CD4-positive, alpha-beta memory T cell (primary cell): ENCODE results near the gene IL4I1. TPM values are rescaled to one million over a fixed set of nuclear protein-coding genes. Genes with fewer than 3 reads are reported as not detected.
A peak's percentile ranks its signal among the peaks of the same experiment; 100 is the strongest.

Experiments
- CTCF ChIA-PET: fragments of 350-600 bp; sonication (Branson Sonifier 250); formaldehyde crosslinking; loops from one replicate; lab custom pipeline; 2021; ENCODE audit warnings: inconsistent platforms; ENCODE audit not compliant: partially characterized antibody; lab: Charles Lee
- POLR2A ChIA-PET: fragments of 350-600 bp; sonication (Branson Sonifier 250); formaldehyde crosslinking; loops from one replicate; lab custom pipeline; 2021; ENCODE audit not compliant: partially characterized antibody; lab: Charles Lee
- DNase-seq, 5 donors: peaks; one replicate each; pipeline versions ENCODE4 v3.0.0 to v3.0.0-alpha.2; 2020 to 2022; ENCODE audit warnings: mixed read lengths in 1 of 5
- H3K27ac ChIP-seq: one replicate; pipeline ENCODE4 v1.7.0; 2013; ENCODE audit warnings: low read depth, low read length
- H3K27me3 ChIP-seq: 2 replicates; pipeline ENCODE4 v1.7.0; 2013; ENCODE audit warnings: mild to moderate bottlenecking, low read length, moderate library complexity; ENCODE audit not compliant: insufficient read depth
- H3K36me3 ChIP-seq: 2 replicates; pipeline ENCODE4 v1.7.0; 2013; ENCODE audit warnings: mild to moderate bottlenecking, low read length, moderate library complexity; ENCODE audit not compliant: insufficient read depth
- H3K4me1 ChIP-seq: 2 replicates; pipeline ENCODE4 v1.7.0; 2013; ENCODE audit warnings: mild to moderate bottlenecking, low read length, moderate library complexity; ENCODE audit not compliant: insufficient read depth
- H3K4me3 ChIP-seq, 2 donors: one replicate each; pipeline ENCODE4 v1.7.0; 2013; ENCODE audit warnings: low read length in 2 of 2, mild to moderate bottlenecking in 1 of 2
- H3K9me3 ChIP-seq, 2 donors: one replicate each; pipeline ENCODE4 v1.7.0; 2013; ENCODE audit warnings: low read length in 2 of 2, control low read depth in 1 of 2; ENCODE audit not compliant: control insufficient read depth in 1 of 2
- H3K27ac Mint-ChIP-seq, 7 donors: one replicate each; pipeline ENCODE4 v1.8.0; 2020 to 2021; ENCODE audit warnings: mixed read lengths in 7 of 7, mild to moderate bottlenecking in 6 of 7, inconsistent platforms in 3 of 7, moderate library complexity in 3 of 7
- H3K27me3 Mint-ChIP-seq, 2 donors: one replicate each; pipeline ENCODE4 v1.8.0; 2020 to 2021; ENCODE audit warnings: mixed read lengths in 2 of 2
- H3K36me3 Mint-ChIP-seq, 2 donors: one replicate each; pipeline ENCODE4 v1.8.0; 2020 to 2021; ENCODE audit warnings: mixed read lengths in 2 of 2, inconsistent platforms in 1 of 2, mild to moderate bottlenecking in 1 of 2
- H3K4me1 Mint-ChIP-seq, 4 donors: one replicate each; pipeline ENCODE4 v1.8.0; 2020 to 2021; ENCODE audit warnings: mixed read lengths in 4 of 4, mild to moderate bottlenecking in 1 of 4
- H3K4me3 Mint-ChIP-seq, 8 donors: one replicate each; pipeline ENCODE4 v1.8.0; 2020 to 2021; ENCODE audit warnings: mixed read lengths in 8 of 8, mild to moderate bottlenecking in 7 of 8, moderate library complexity in 6 of 8, inconsistent platforms in 3 of 8
- H3K9me3 Mint-ChIP-seq, 8 donors: one replicate each; pipeline ENCODE4 v1.8.0; 2020 to 2021; ENCODE audit warnings: mixed read lengths in 8 of 8, mild to moderate bottlenecking in 5 of 8, inconsistent platforms in 3 of 8, moderate library complexity in 1 of 8
- intact Hi-C: fragments of 100-400 bp; cut with micrococcal nuclease; formaldehyde crosslinking; loops from one replicate; pipeline ENCODE4 v1.15.1; 2023
- polyA plus RNA-seq, 2 donors: library from polyadenylated mRNA; unstranded; fragments of 300-500 nt; fragmentation: Illumina TruSeq; gene quantifications; one replicate each; pipeline ENCODE4 v1.2.3, GENCODE V29; 2021
- total RNA-seq, 2 experiments: library from RNA; stranded (reverse); gene quantifications; one replicate each; pipeline ENCODE4 v1.2.3, GENCODE V29; 2021

Gene IL4I1
- total and polyA plus RNA-seq, 4 experiments from 2014 or later: 2.6 to 10.4 (median 6.4) TPM

DNA sequence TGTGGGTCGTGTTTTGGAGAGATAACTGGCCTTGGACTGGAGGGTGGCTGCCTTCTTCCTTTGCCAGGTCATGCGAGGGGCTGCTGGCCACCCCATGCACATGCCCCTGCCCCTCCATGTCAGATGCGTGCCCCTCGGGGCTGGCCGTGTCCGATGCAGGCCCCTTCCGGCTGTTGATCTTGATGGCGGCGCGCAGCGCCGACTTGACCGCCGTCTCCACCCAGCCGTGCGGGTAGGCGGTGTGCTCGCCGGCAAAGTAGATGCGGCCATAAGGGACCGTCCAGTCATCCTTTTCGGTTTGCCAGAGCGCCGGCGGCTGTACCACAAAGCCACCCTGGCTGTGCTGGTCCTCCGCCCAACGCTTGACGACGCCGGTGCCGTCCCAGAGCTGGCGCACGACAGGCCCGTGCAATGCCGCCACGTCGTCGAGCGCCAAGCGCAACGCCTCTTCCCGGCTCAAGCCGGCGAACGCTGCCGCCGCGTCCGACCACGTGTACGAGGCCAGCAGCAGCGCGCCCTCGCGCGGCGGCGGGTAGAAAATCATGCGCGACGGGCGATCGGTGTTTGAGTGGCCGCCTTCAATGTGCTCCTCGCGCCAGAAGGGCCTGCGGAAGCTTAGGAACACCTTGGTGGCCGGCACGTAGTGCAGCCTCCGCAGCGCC, 6.9 kb downstream of the IL4I1 start:
- peak; percentile 77 to 79 (median 77) for DNase-seq
- Mint-ChIP-seq H3K9me3 (no peaks in the 10 kb centered on the region), H3K27ac (peak overlapping the region; percentile 81 to 95 (median 90)), H3K27me3 (no peaks in the 10 kb centered on the region), H3K4me3 (peak overlapping the region; percentile 77 to 85 (median 80)), H3K36me3 (peaks cover 6% of the 10 kb centered on the region in 2 donors), H3K4me1 (peaks cover 4 to 34% (median 23%) of the 10 kb centered on the region in 4 donors)
- H3K27me3 ChIP-seq: no peaks in the 10 kb centered on the region
- intact Hi-C loops: loop anchor here (1.0 kb wide), 3 partner anchors 13 to 173 kb away; partner anchors contain the start of genes AKT1S1, PTOV1 and TBC1D17
- H3K27ac ChIP-seq: peak overlapping the region; percentile 39
- H3K4me1 ChIP-seq: peaks cover 10% of the 10 kb centered on the region
- ChIA-PET POLR2A (interaction anchor here (0.9 to 6.7 kb wide), 9 partner anchors 8 to 123 kb away, joined by 3 to 51 read pairs (median 7); partner anchors contain the start of genes AKT1S1, AP2A1, ATF5 and MED25), CTCF (interaction anchor here (0.8 to 1.8 kb wide), 8 partner anchors 16 to 172 kb away, joined by 3 to 7 read pairs (median 4); partner anchors contain the start of gene NUP62)
- H3K4me3 ChIP-seq: peak overlapping the region in 1 of 2 donors; percentile 63
- H3K36me3 ChIP-seq: peaks cover 2% of the 10 kb centered on the region
- no peaks in the 10 kb centered on the region for H3K9me3 ChIP-seq

DNA sequence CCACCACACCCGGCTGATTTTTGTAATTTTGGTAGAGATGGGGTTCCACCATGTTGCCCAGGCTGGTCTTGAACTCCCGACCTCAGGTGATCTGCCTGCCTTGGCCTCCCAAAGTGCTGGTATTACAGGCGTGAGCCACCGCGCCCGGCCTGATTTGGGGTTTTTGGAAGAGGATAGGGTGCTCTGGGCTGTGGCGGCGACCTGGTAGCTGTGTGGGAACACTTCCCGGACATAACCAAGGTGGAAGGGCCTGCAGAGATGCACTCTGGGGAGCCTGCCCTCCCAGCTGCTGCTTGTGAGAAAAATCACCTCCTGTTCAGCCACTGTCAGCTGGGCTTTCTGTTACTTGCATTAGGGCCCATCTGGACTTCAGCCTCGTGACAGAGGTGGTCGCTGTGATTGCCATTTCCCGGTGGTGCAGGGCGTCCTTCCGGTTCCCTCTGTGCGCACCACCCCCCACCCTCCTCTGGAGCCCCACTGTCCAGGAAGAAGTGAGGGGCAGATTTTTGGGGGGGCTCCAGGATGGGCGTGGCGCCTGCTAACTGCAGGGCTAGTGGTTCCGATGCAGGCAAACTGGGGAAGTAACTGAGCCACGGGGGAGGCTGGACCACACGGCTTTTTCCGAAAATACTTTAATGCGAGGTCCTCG, 7.5 kb downstream of the IL4I1 start:
- POLR2A ChIA-PET: interaction anchor here (1.0 to 6.7 kb wide), 6 partner anchors 10 to 122 kb away, joined by 3 to 51 read pairs (median 7); partner anchors contain the start of genes AKT1S1, AP2A1, ATF5 and NUP62
- peak overlapping the region in 2 of 7 donors; percentile 19 to 81 for H3K27ac Mint-ChIP-seq

DNA sequence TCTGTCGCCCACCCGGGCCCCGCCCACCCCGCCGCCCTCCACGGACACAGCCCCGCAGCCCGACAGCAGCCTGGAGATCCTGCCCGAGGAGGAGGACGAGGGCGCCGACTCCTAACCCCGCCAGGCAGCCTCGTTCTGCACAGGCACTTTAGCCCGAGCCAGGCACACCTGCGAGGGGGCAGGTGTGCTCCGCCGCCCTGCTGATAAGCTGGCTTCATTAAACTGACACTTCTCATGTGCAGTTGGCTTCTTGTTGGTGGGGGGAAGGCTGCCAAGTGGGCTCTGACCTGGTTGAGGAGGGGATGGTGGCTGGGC, 8.2 kb downstream of the IL4I1 start:
- Histone ChIP-seq H3K4me3 (no peak overlapping the region), H3K27me3 (no peaks in the 10 kb centered on the region), H3K36me3 (peaks cover 15% of the 10 kb centered on the region), H3K4me1 (peaks cover 6% of the 10 kb centered on the region), H3K9me3 (no peaks in the 10 kb centered on the region), H3K27ac (no peak overlapping the region)
- Mint-ChIP-seq H3K27ac (peak overlapping the region in 3 of 7 donors; percentile 19 to 81 (median 62)), H3K4me3 (no peak overlapping the region), H3K36me3 (peaks cover 12 to 13% of the 10 kb centered on the region in 2 donors), H3K9me3 (no peaks in the 10 kb centered on the region), H3K4me1 (peaks cover 4 to 30% (median 18%) of the 10 kb centered on the region in 4 donors), H3K27me3 (no peaks in the 10 kb centered on the region)
- intact Hi-C loops: no loop called here
- POLR2A ChIA-PET: interaction anchor here (1.0 to 6.7 kb wide), 4 partner anchors 12 to 71 kb away, joined by 3 to 51 read pairs (median 11); partner anchors contain the start of genes AKT1S1, ATF5, NUP62 and PTOV1
- peak in 1 of 5 donors; percentile 21 for DNase-seq
- CTCF ChIA-PET: no interaction called here

More for the DNA sequence above, 7.5 kb downstream of the IL4I1 start:
- CTCF ChIA-PET: interaction anchor here (1.0 kb wide), 1 partner anchor 24 kb away, joined by 4 read pairs; no protein-coding TSS in a partner anchor
- peaks cover 6% of the 10 kb centered on the region for H3K4me1 ChIP-seq
- intact Hi-C loops: no loop called here
- no peaks in the 10 kb centered on the region for H3K27me3 ChIP-seq
- H3K27me3 Mint-ChIP-seq: no peaks in the 10 kb centered on the region
- DNase-seq: peak in 1 of 5 donors; percentile 28
- H3K4me3 ChIP-seq: no peak overlapping the region
- H3K36me3 ChIP-seq: peaks cover 8% of the 10 kb centered on the region
- H3K27ac ChIP-seq: no peak overlapping the region
- H3K36me3 Mint-ChIP-seq: peaks cover 11% of the 10 kb centered on the region in 2 donors
- no peaks in the 10 kb centered on the region for H3K9me3 ChIP-seq
- peaks cover 4 to 30% (median 19%) of the 10 kb centered on the region in 4 donors for H3K4me1 Mint-ChIP-seq
- peak overlapping the region in 4 of 8 donors; percentile 17 to 44 (median 30) for H3K4me3 Mint-ChIP-seq
- no peaks in the 10 kb centered on the region for H3K9me3 Mint-ChIP-seq

DNA sequence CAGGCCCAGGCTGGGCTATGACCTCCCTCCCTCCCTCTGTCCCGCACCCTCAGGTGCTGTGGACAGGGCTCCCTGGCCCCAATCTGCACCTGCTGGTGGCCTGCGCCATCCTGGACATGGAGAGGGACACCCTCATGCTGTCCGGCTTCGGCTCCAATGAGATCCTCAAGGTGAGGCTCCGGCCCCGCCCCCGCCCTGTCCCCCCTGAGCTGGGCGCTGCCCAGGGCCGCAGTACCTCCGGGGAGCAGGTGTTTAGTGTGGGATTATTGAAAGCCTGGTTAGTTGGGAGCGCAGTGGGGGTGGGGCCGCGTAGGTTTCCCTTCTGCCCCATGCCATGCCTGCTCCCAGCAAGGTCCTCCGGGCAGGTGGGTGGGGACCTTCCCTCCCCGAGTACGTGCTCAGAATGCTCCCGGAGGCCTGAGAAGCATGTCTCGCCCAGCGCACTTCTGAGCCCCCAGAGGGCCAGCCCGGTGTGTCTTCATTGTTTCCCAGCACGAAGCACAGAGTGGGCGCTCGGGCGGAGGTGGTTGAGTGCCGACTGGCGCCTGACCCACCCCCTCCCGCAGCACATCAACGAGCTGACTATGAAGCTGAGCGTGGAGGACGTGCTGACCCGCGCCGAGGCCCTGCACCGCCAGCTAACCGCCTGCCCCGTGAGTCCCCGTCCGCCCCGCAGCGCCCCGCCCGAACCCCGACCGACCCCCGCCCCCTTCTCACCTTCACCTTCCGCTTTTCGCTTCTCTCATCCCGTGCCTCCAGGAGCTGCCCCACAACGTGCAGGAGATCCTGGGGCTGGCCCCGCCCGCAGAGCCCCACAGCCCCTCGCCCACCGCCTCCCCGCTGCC, 8.8 kb downstream of the IL4I1 start:
- Mint-ChIP-seq H3K27me3 (no peaks in the 10 kb centered on the region), H3K4me3 (no peak overlapping the region), H3K9me3 (no peaks in the 10 kb centered on the region), H3K36me3 (peaks cover 16 to 18% of the 10 kb centered on the region in 2 donors), H3K4me1 (peaks cover 2 to 24% (median 14%) of the 10 kb centered on the region in 4 donors), H3K27ac (no peak overlapping the region)
- Histone ChIP-seq H3K4me1 (peaks cover 6% of the 10 kb centered on the region), H3K4me3 (no peak overlapping the region), H3K27me3 (no peaks in the 10 kb centered on the region), H3K36me3 (peaks cover 21% of the 10 kb centered on the region), H3K27ac (no peak overlapping the region), H3K9me3 (no peaks in the 10 kb centered on the region)
- intact Hi-C loops: no loop called here
- DNase-seq: peak in 1 of 5 donors; percentile 27
- POLR2A ChIA-PET: interaction anchor here (1.0 to 6.7 kb wide), 3 partner anchors 11 to 70 kb away, joined by 3 to 51 read pairs (median 5); partner anchors contain the start of genes AKT1S1, ATF5, NUP62 and TBC1D17
- CTCF ChIA-PET: no interaction called here

DNA sequence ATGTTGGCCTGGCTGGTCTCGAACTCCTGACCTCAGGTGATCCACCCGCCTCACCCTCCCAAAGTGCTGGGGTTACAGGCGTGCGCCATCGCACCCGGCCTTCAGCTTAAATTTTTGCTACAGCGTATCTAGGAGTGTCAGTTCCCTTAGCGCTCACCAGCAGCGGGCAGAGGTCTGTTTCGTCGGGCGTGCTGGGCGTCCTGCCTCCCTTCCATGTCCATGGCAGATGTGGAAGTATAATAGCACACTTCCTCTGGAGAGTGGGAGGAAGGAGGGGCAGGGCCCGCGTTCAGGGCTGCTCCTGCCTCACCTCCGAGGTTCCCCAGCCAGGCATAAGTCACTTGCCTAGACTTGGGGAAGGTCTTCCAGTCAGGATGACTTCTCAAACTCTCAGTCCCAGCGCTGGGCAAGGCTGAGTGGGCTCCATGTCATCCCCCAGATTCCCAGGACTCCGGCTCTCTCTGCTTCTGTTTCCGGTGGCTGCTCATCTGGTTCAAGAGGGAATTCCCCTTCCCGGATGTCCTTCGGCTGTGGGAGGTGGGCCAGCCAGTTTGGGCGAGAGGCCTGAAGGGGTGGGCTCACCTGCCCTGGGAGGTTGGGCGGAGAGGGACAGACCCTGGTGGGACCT, 9.5 kb downstream of the IL4I1 start:
- H3K27ac Mint-ChIP-seq: peak overlapping the region in 1 of 7 donors; percentile 12
- Histone ChIP-seq H3K4me3 (no peak overlapping the region), H3K27me3 (no peaks in the 10 kb centered on the region), H3K9me3 (no peaks in the 10 kb centered on the region), H3K36me3 (peaks cover 28% of the 10 kb centered on the region), H3K4me1 (peaks cover 6% of the 10 kb centered on the region), H3K27ac (no peak overlapping the region)
- ChIA-PET POLR2A (interaction anchor here (0.8 to 6.7 kb wide), 2 partner anchors 10 to 18 kb away, joined by 3 to 51 read pairs; partner anchors contain the start of genes AKT1S1 and TBC1D17), CTCF (no interaction called here)
- no peaks in the 10 kb centered on the region for H3K27me3 Mint-ChIP-seq
- no peak for DNase-seq
- peaks cover 18 to 19% of the 10 kb centered on the region in 2 donors for H3K36me3 Mint-ChIP-seq
- H3K9me3 Mint-ChIP-seq: no peaks in the 10 kb centered on the region
- H3K4me3 Mint-ChIP-seq: no peak overlapping the region
- intact Hi-C loops: no loop called here
- peaks cover 2 to 18% (median 11%) of the 10 kb centered on the region in 4 donors for H3K4me1 Mint-ChIP-seq

DNA sequence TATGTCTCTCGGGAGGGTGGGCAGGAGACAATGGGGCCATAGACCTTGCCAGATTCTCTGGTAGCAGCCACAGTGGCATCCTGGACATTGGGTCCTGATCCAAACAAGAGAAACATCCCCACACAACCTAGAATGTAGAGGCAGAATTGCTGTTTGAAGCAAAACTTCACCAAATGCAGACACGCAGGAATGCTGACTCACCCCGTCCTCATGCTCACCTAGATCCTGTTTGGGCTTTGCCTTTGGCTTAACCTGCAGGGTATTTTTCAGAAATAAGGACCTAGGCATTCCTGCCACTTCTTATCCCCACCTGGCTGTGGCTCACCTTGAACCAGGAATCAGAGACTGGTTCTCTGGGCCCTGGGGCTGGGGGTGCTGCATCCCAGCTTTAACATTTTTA, 11.9 kb downstream of the IL4I1 start:
- Mint-ChIP-seq H3K27me3 (no peaks in the 10 kb centered on the region), H3K9me3 (no peaks in the 10 kb centered on the region), H3K36me3 (peaks cover 22 to 24% of the 10 kb centered on the region in 2 donors), H3K27ac (peak overlapping the region in 1 of 7 donors; percentile 29), H3K4me1 (peaks cover 0 to 15% (median 2%) of the 10 kb centered on the region in 4 donors), H3K4me3 (no peak overlapping the region)
- ChIA-PET CTCF (interaction anchor here (1.2 kb wide), 1 partner anchor 53 kb away, joined by 3 read pairs; no protein-coding TSS in a partner anchor), POLR2A (no interaction called here)
- no peaks in the 10 kb centered on the region for H3K27me3 ChIP-seq
- intact Hi-C loops: no loop called here
- H3K36me3 ChIP-seq: peaks cover 49% of the 10 kb centered on the region
- DNase-seq: no peak
- H3K4me1 ChIP-seq: peaks cover 4% of the 10 kb centered on the region
- no peak overlapping the region for H3K4me3 ChIP-seq
- H3K27ac ChIP-seq: no peak overlapping the region
- H3K9me3 ChIP-seq: no peaks in the 10 kb centered on the region
